BE2C (cell line): ENCODE results near the gene JUND.

Experiments used
- DNase-seq: peaks from one replicate; pipeline ENCODE4 v3.0.0-alpha.2; 2020
- H3K27me3 ChIP-seq: fragments of 250-450 bp; sonication (Bioruptor Pico); 2 replicates; pipeline ENCODE4 v1.5.1; 2020; ENCODE audit warnings: mild to moderate bottlenecking
- H3K36me3 ChIP-seq: fragments of 250-450 bp; sonication (Bioruptor Pico); 2 replicates; pipeline ENCODE4 v1.5.1; 2020; ENCODE audit warnings: mild to moderate bottlenecking
- H3K4me1 ChIP-seq: fragments of 250-450 bp; sonication (Bioruptor Pico); 2 replicates; pipeline ENCODE4 v1.5.1; 2020
- H3K4me3 ChIP-seq: 2 replicates; pipeline ENCODE4 v1.5.1; 2011; ENCODE audit warnings: low read depth, low read length
- H3K9me3 ChIP-seq: fragments of 250-450 bp; sonication (Bioruptor Pico); 2 replicates; pipeline ENCODE4 v1.5.1; 2020
- CTCF ChIP-seq: IDR thresholded peaks from 2 replicates; pipeline ENCODE4 v1.5.1; 2012; ENCODE audit warnings: mild to moderate bottlenecking, low read depth, low read length

The JUND gene

GRCh38 chr19:18278521-18279265, 2.7 kb downstream of the JUND start:
- no peak for DNase-seq
- H3K36me3 ChIP-seq: peaks cover 36% of the 10 kb centered on the region
- peak; percentile 33 for TF ChIP-seq CTCF
- H3K4me3 ChIP-seq: peak overlapping the region; percentile 96
- H3K4me1 ChIP-seq: peaks cover 9% of the 10 kb centered on the region
- no peaks in the 10 kb centered on the region for H3K27me3 ChIP-seq
- H3K9me3 ChIP-seq: no peaks in the 10 kb centered on the region

- H3K4me3 ChIP-seq: no peak overlapping the region
- H3K36me3 ChIP-seq: peaks cover 35% of the 10 kb centered on the region
- H3K9me3 ChIP-seq: no peaks in the 10 kb centered on the region
- DNase-seq: peak; percentile 53
- no peaks in the 10 kb centered on the region for H3K27me3 ChIP-seq
- no peaks in the 10 kb centered on the region for H3K4me1 ChIP-seq
- TF ChIP-seq CTCF: no peak
These were observed 6.6 kb downstream of the JUND start for GRCh38 chr19:18274781-18275356.

- TF ChIP-seq CTCF: no peak
- no peak within 1 kb of the TSS for H3K4me3 ChIP-seq
- DNase-seq: no peak
- H3K9me3 ChIP-seq: no peaks in the 10 kb centered on the region
- no peaks in the 10 kb centered on the region for H3K4me1 ChIP-seq
- H3K36me3 ChIP-seq: peaks cover 35% of the 10 kb centered on the region
- no peaks in the 10 kb centered on the region for H3K27me3 ChIP-seq
These were observed 7.1 kb downstream of the JUND start, which contains the start of gene IQCN for GRCh38 chr19:18274219-18274780. TSS of gene IQCN (minus strand) at chr19:18274452. CDS start at chr19:18269478, 4,974 bp downstream.

- no peak for DNase-seq
- Histone ChIP-seq H3K4me3 (no peak overlapping the region), H3K9me3 (no peaks in the 10 kb centered on the region), H3K4me1 (no peaks in the 10 kb centered on the region), H3K36me3 (peaks cover 28% of the 10 kb centered on the region), H3K27me3 (no peaks in the 10 kb centered on the region)
- no peak for TF ChIP-seq CTCF
These were observed 7.7 kb downstream of the JUND start for GRCh38 chr19:18273561-18274218.

- H3K4me1 ChIP-seq: no peaks in the 10 kb centered on the region
- no peaks in the 10 kb centered on the region for H3K9me3 ChIP-seq
- no peak overlapping the region for H3K4me3 ChIP-seq
- TF ChIP-seq CTCF: no peak
- H3K36me3 ChIP-seq: peaks cover 20% of the 10 kb centered on the region
- DNase-seq: no peak
- no peaks in the 10 kb centered on the region for H3K27me3 ChIP-seq
These were observed 10.0 kb downstream of the JUND start for GRCh38 chr19:18271433-18271841.
